ENCODE measurements around the gene RPL36AL.

DNA sequence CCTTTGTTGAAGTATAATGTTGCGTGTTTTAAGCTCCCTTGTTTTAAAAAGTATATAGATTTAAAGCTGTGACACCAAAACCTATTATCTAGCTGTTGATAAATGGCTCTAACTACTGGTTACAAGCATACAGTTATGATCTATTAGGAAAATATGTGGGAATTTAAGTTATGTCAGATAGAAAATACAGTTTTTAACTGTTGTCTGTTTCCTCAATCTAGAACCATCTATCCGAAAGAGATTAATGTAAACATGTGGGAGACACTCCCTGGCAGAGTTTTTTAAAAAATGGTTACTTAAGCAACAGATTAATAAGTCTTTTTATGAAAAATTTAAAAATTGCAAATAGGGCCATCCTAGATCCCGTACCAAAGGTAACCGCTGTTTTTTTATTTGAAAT is 8.2 kb downstream of the RPL36AL start:
- no peak for TF ChIP-seq YY1 (IDR thresholded peaks at IDR 0.05; ENCODE audit: insufficient read depth, insufficient read length)
- no peak for TF ChIP-seq SUZ12 (IDR thresholded peaks at IDR 0.05; ENCODE audit: extremely low read depth, insufficient read depth, insufficient read length)
